IPS-18c (cell line): Measurements from ENCODE around the gene CCDC73.
"Not testable (repeated sequence)": the region's sequence is repeated elsewhere in the genome, so short reads cannot be mapped to it uniquely, and the experiment has no call there.

Experiments used
- H3K4me3 ChIP-seq: 2 replicates; pipeline ENCODE4 v1.7.0; 2013; ENCODE audit warnings: low read depth, mild to moderate bottlenecking, low read length, moderate library complexity; ENCODE audit not compliant: insufficient read depth
- H3K9me3 ChIP-seq: one replicate; pipeline ENCODE4 v1.6.1; 2013; ENCODE audit warnings: mild to moderate bottlenecking, low read length, moderate library complexity; ENCODE audit not compliant: control insufficient read depth, insufficient read depth

CCDC73 gene

GRCh38 chr11:32820497-32820896 is 26.0 kb upstream of the CCDC73 start:
- no peak overlapping the region for H3K4me3 ChIP-seq
- peaks cover 2% of the 10 kb centered on the region for H3K9me3 ChIP-seq

GRCh38 chr11:32819187-32819586 is 24.7 kb upstream of the CCDC73 start:
- Histone ChIP-seq H3K4me3 (no peak overlapping the region), H3K9me3 (peaks cover 2% of the 10 kb centered on the region)

- H3K9me3 ChIP-seq, result peaks cover 2% of the 10 kb centered on the region
Measured at GRCh38 chr11:32817852-32818183, 23.4 kb upstream of the CCDC73 start.

GRCh38 chr11:32817181-32817851 is 22.9 kb upstream of the CCDC73 start:
- H3K4me3 ChIP-seq, result no peak overlapping the region
- peaks cover 2% of the 10 kb centered on the region for H3K9me3 ChIP-seq

More at GRCh38 chr11:32817852-32818183, 23.4 kb upstream of the CCDC73 start:
- H3K4me3 ChIP-seq, result no peak overlapping the region

GRCh38 chr11:32809313-32809712 is 14.9 kb upstream of the CCDC73 start:
- H3K4me3 ChIP-seq, result no peak overlapping the region
- H3K9me3 ChIP-seq, result no peaks in the 10 kb centered on the region

GRCh38 chr11:32796425-32796824 is 2.0 kb upstream of the CCDC73 start:
- H3K4me3 ChIP-seq, result no peak overlapping the region
- no peaks in the 10 kb centered on the region for H3K9me3 ChIP-seq

- Histone ChIP-seq H3K9me3 (no peaks in the 10 kb centered on the region), H3K4me3 (no peak overlapping the region)
Measured at GRCh38 chr11:32792948-32793475, 1.4 kb downstream of the CCDC73 start.

- H3K4me3 ChIP-seq, result no peak overlapping the region
- H3K9me3 ChIP-seq, result no peaks in the 10 kb centered on the region
Measured at GRCh38 chr11:32792111-32792947, 2.1 kb downstream of the CCDC73 start.

GRCh38 chr11:32790916-32791315 is 3.5 kb downstream of the CCDC73 start:
- H3K9me3 ChIP-seq, result no peaks in the 10 kb centered on the region
- H3K4me3 ChIP-seq, result no peak overlapping the region

- no peaks in the 10 kb centered on the region for H3K9me3 ChIP-seq
- no peak overlapping the region for H3K4me3 ChIP-seq
Measured at GRCh38 chr11:32786811-32787210, 7.7 kb downstream of the CCDC73 start.

- Histone ChIP-seq H3K9me3 (peaks cover 2% of the 10 kb centered on the region), H3K4me3 (no peak overlapping the region)
Measured at GRCh38 chr11:32785262-32785661, 9.2 kb downstream of the CCDC73 start.

- Histone ChIP-seq H3K9me3 (peaks cover 2% of the 10 kb centered on the region), H3K4me3 (no peak overlapping the region)
Measured at GRCh38 chr11:32781721-32782120, 12.7 kb downstream of the CCDC73 start.

- not testable (repeated sequence) for H3K4me3 ChIP-seq, H3K9me3 ChIP-seq
Measured at GRCh38 chr11:32780839-32781238, 13.6 kb downstream of the CCDC73 start.

GRCh38 chr11:32779136-32779535 is 15.3 kb downstream of the CCDC73 start:
- no peak overlapping the region for H3K4me3 ChIP-seq

GRCh38 chr11:32775908-32776307 is 18.6 kb downstream of the CCDC73 start:
- Histone ChIP-seq H3K4me3 (no peak overlapping the region), H3K9me3 (no peaks in the 10 kb centered on the region)

More at GRCh38 chr11:32779136-32779535, 15.3 kb downstream of the CCDC73 start:
- H3K9me3 ChIP-seq, result peaks cover 2% of the 10 kb centered on the region

- H3K9me3 ChIP-seq, result no peaks in the 10 kb centered on the region
Measured at GRCh38 chr11:32774081-32774480, 20.4 kb downstream of the CCDC73 start.

GRCh38 chr11:32772731-32773130 is 21.7 kb downstream of the CCDC73 start:
- H3K9me3 ChIP-seq, result no peaks in the 10 kb centered on the region
- no peak overlapping the region for H3K4me3 ChIP-seq

More at GRCh38 chr11:32774081-32774480, 20.4 kb downstream of the CCDC73 start:
- no peak overlapping the region for H3K4me3 ChIP-seq

- not testable (repeated sequence) for H3K9me3 ChIP-seq, H3K4me3 ChIP-seq
Measured at GRCh38 chr11:32761774-32762173, 32.7 kb downstream of the CCDC73 start.
